Left ventricle myocardium inferior (tissue), 1 donor: Measurements from ENCODE around the gene NGF. TPM values are rescaled to one million over a fixed set of nuclear protein-coding genes. Genes with fewer than 3 reads are reported as not detected.
"Not testable (repeated sequence)": the region's sequence is repeated elsewhere in the genome, so short reads cannot be mapped to it uniquely, and the experiment has no call there.

Experiments used
- DNase-seq: peaks from one replicate; pipeline ENCODE4 v3.0.0-alpha.2; 2020
- H3K27ac ChIP-seq: fragments of 200-600 bp; replicated peaks from 2 replicates; pipeline ENCODE4 v1.8.0; 2021
- H3K27me3 ChIP-seq: fragments of 200-600 bp; 2 replicates; pipeline ENCODE4 v1.8.0; 2021; ENCODE audit warnings: low read depth
- H3K36me3 ChIP-seq: fragments of 200-600 bp; 2 replicates; pipeline ENCODE4 v1.8.0; 2021
- H3K4me1 ChIP-seq: fragments of 200-600 bp; 2 replicates; pipeline ENCODE4 v1.8.0; 2021
- H3K4me3 ChIP-seq: fragments of 200-600 bp; 2 replicates; pipeline ENCODE4 v1.8.0; 2021; ENCODE audit warnings: mild to moderate bottlenecking, moderate library complexity
- H3K9me3 ChIP-seq: fragments of 200-600 bp; replicated peaks from 2 replicates; pipeline ENCODE4 v1.8.0; 2021
- CTCF ChIP-seq: fragments of 200-600 bp; IDR thresholded peaks from 2 replicates; pipeline ENCODE4 v1.8.0; 2021; ENCODE audit warnings: antibody characterized with exemption, mild to moderate bottlenecking, borderline replicate concordance
- intact Hi-C: fragments of 100-400 bp; cut with micrococcal nuclease; formaldehyde crosslinking; loops from one replicate; pipeline ENCODE4 v1.11.0; 2022
- long read RNA-seq: library from polyadenylated mRNA; unstranded; transcript quantifications from one replicate; pipeline ENCODE4 v2.0.0, GENCODE V29; 2021
- total RNA-seq: library from RNA; stranded (reverse); fragmentation: NEBNext Ultra II Directional; extraction: Animal tissue kit (Norgen Biotek cat#: 25700); gene quantifications from one replicate; pipeline ENCODE4 v1.2.1, GENCODE V29; 2021
- donor health status: DM: no; HTN: yes; CAD: no; lungs with severe emphysema.

NGF gene
- 5.3 TPM for total RNA-seq
- long read RNA-seq, transcript NGF-201 (3 exons, 1,047 nt) = major isoform, 5 of 6 reads
- long read RNA-seq, partial matches to known transcripts = 0 of 6 reads
- long read RNA-seq, other reads (novel, unspliced or antisense) = 1 of 6 reads

- Histone ChIP-seq H3K4me1 (peaks cover 71% of the 10 kb centered on the region), H3K27ac (peak within 1 kb of the TSS; percentile 88), H3K36me3 (no peaks in the 10 kb centered on the region), H3K9me3 (no peaks in the 10 kb centered on the region), H3K27me3 (peaks cover 17% of the 10 kb centered on the region), H3K4me3 (peak within 1 kb of the TSS; percentile 81)
- intact Hi-C loops = no loop called here
- TF ChIP-seq CTCF = peak; percentile 11
- DNase-seq = peak; percentile 60
Measured at GRCh38 chr1:115337633-115338456, at the start of gene NGF. Gene NGF (minus strand): TSS chr1:115338249. CDS start chr1:115286795, 51,454 bp downstream.

- H3K4me1 ChIP-seq, H3K36me3 ChIP-seq, DNase-seq, H3K27ac ChIP-seq, H3K4me3 ChIP-seq, intact Hi-C loops, H3K27me3 ChIP-seq: not testable (repeated sequence)
- H3K9me3 ChIP-seq = peaks cover 25% of the 10 kb centered on the region
Measured at GRCh38 chr1:115383455-115383854, 45.4 kb upstream of the NGF start.

- no peak for TF ChIP-seq CTCF
- Histone ChIP-seq H3K4me1 (no peaks in the 10 kb centered on the region), H3K4me3 (no peak overlapping the region), H3K27ac (no peak overlapping the region), H3K36me3 (no peaks in the 10 kb centered on the region), H3K27me3 (no peaks in the 10 kb centered on the region), H3K9me3 (peaks cover 8% of the 10 kb centered on the region)
- no peak for DNase-seq
- intact Hi-C loops = no loop called here
Measured at GRCh38 chr1:115379943-115380342, 41.9 kb upstream of the NGF start.

GRCh38 chr1:115377411-115377810 lies 39.4 kb upstream of the NGF start:
- Histone ChIP-seq H3K9me3 (no peaks in the 10 kb centered on the region), H3K4me1 (no peaks in the 10 kb centered on the region), H3K27ac (no peak overlapping the region), H3K4me3 (no peak overlapping the region), H3K36me3 (no peaks in the 10 kb centered on the region), H3K27me3 (no peaks in the 10 kb centered on the region)
- TF ChIP-seq CTCF = no peak
- intact Hi-C loops = no loop called here
- DNase-seq = no peak

GRCh38 chr1:115374598-115374997 lies 36.5 kb upstream of the NGF start:
- Histone ChIP-seq H3K9me3 (no peaks in the 10 kb centered on the region), H3K27ac (no peak overlapping the region), H3K4me1 (no peaks in the 10 kb centered on the region), H3K36me3 (no peaks in the 10 kb centered on the region), H3K4me3 (no peak overlapping the region), H3K27me3 (no peaks in the 10 kb centered on the region)
- no peak for DNase-seq
- intact Hi-C loops = no loop called here
- no peak for TF ChIP-seq CTCF

- TF ChIP-seq CTCF = no peak
- no peaks in the 10 kb centered on the region for H3K9me3 ChIP-seq
- H3K4me1 ChIP-seq = peaks cover 4% of the 10 kb centered on the region
- DNase-seq = no peak
- H3K27ac ChIP-seq = no peak overlapping the region
- no peak overlapping the region for H3K4me3 ChIP-seq
- H3K27me3 ChIP-seq = no peaks in the 10 kb centered on the region
- intact Hi-C loops = no loop called here
- H3K36me3 ChIP-seq = no peaks in the 10 kb centered on the region
Measured at GRCh38 chr1:115373305-115373704, 35.3 kb upstream of the NGF start.
